Mucosa of stomach (tissue), 1 donor: Measurements from ENCODE around the gene SAMD4B.

Experiments used
- H3K27me3 ChIP-seq: one replicate; pipeline ENCODE4 v1.7.0; 2013; ENCODE audit warnings: mild to moderate bottlenecking, low read length; ENCODE audit not compliant: control insufficient read depth, insufficient read depth
- H3K36me3 ChIP-seq: one replicate; pipeline ENCODE4 v1.7.0; 2013; ENCODE audit warnings: low read length; ENCODE audit not compliant: control insufficient read depth, insufficient read depth
- H3K4me1 ChIP-seq: one replicate; pipeline ENCODE4 v1.7.0; 2013; ENCODE audit warnings: mild to moderate bottlenecking, low read length; ENCODE audit not compliant: control insufficient read depth, insufficient read depth
- H3K4me3 ChIP-seq: one replicate; pipeline ENCODE4 v1.7.0; 2013; ENCODE audit warnings: low read length
- H3K9ac ChIP-seq: one replicate; pipeline ENCODE4 v1.7.0; 2013; ENCODE audit warnings: mild to moderate bottlenecking, low read length, moderate library complexity
- H3K9me3 ChIP-seq: one replicate; pipeline ENCODE4 v1.7.0; 2013; ENCODE audit warnings: mild to moderate bottlenecking, low read length, moderate library complexity; ENCODE audit not compliant: control insufficient read depth
- donor health status: Pancreatic carcinoma.

Gene SAMD4B

GRCh38 chr19:39425744-39426143 is 83.5 kb downstream of the SAMD4B start:
- H3K9me3 ChIP-seq, result no peaks in the 10 kb centered on the region
- H3K4me3 ChIP-seq, result no peak overlapping the region
- H3K9ac ChIP-seq, result no peak overlapping the region
- H3K4me1 ChIP-seq, result peaks cover 10% of the 10 kb centered on the region
- H3K27me3 ChIP-seq, result no peaks in the 10 kb centered on the region
- H3K36me3 ChIP-seq, result no peaks in the 10 kb centered on the region

GRCh38 chr19:39426170-39426569 is 83.9 kb downstream of the SAMD4B start:
- no peaks in the 10 kb centered on the region for H3K9me3 ChIP-seq
- H3K27me3 ChIP-seq, result no peaks in the 10 kb centered on the region
- H3K36me3 ChIP-seq, result no peaks in the 10 kb centered on the region
- H3K9ac ChIP-seq, result no peak overlapping the region
- peaks cover 10% of the 10 kb centered on the region for H3K4me1 ChIP-seq
- no peak overlapping the region for H3K4me3 ChIP-seq

GRCh38 chr19:39427707-39428106 is 85.5 kb downstream of the SAMD4B start:
- Histone ChIP-seq H3K4me1 (peaks cover 10% of the 10 kb centered on the region), H3K9ac (no peak overlapping the region), H3K27me3 (no peaks in the 10 kb centered on the region), H3K4me3 (no peak overlapping the region), H3K36me3 (no peaks in the 10 kb centered on the region), H3K9me3 (no peaks in the 10 kb centered on the region)

- no peaks in the 10 kb centered on the region for H3K9me3 ChIP-seq
- peaks cover under 1% of the 10 kb centered on the region for H3K36me3 ChIP-seq
- H3K27me3 ChIP-seq, result no peaks in the 10 kb centered on the region
- H3K4me1 ChIP-seq, result peaks cover 10% of the 10 kb centered on the region
- no peak overlapping the region for H3K4me3 ChIP-seq
- H3K9ac ChIP-seq, result peak overlapping the region; percentile 17
Measured at GRCh38 chr19:39428283-39429112, 86.3 kb downstream of the SAMD4B start.

- no peaks in the 10 kb centered on the region for H3K27me3 ChIP-seq
- peak overlapping the region; percentile 11 for H3K9ac ChIP-seq
- peaks cover 20% of the 10 kb centered on the region for H3K4me1 ChIP-seq
- H3K9me3 ChIP-seq, result no peaks in the 10 kb centered on the region
- H3K36me3 ChIP-seq, result peaks cover 6% of the 10 kb centered on the region
- no peak overlapping the region for H3K4me3 ChIP-seq
Measured at GRCh38 chr19:39430675-39431593, 88.7 kb downstream of the SAMD4B start.

GRCh38 chr19:39432677-39433025 is 90.4 kb downstream of the SAMD4B start:
- H3K36me3 ChIP-seq, result peaks cover 6% of the 10 kb centered on the region
- H3K4me1 ChIP-seq, result peaks cover 27% of the 10 kb centered on the region
- no peak overlapping the region for H3K9ac ChIP-seq
- H3K9me3 ChIP-seq, result no peaks in the 10 kb centered on the region
- H3K27me3 ChIP-seq, result no peaks in the 10 kb centered on the region
- H3K4me3 ChIP-seq, result no peak overlapping the region

DNA sequence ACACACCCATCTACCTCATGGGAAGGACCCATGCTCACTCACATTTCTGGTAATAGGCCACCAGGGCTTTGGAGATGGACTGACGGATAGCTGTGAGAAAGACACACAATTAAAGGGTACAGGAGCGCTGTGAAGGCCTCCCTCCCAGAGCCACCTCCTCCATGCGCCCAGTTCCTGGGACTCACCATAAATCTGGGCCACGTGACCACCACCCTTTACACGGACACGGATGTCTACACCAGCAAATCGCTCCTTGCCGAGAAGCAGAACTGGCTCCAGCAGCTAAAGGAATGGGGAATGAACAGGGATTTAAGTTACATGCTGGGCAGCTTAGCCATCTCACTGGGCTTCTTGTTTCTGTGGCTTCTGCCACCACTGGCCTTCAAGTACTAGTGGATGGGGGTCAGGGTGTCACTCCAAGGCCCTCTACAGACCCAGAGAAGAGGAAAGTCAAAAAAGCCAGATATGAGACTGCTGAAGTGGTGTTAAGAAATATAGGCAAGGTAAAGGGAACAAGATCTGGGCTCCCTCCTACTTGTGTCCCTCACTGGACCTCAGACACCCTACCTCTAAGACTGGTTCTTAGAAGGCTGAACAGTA is 91.4 kb downstream of the SAMD4B start:
- no peak overlapping the region for H3K4me3 ChIP-seq
- H3K27me3 ChIP-seq, result no peaks in the 10 kb centered on the region
- H3K4me1 ChIP-seq, result peaks cover 24% of the 10 kb centered on the region
- peaks cover 6% of the 10 kb centered on the region for H3K36me3 ChIP-seq
- H3K9ac ChIP-seq, result no peak overlapping the region
- H3K9me3 ChIP-seq, result no peaks in the 10 kb centered on the region

- H3K9me3 ChIP-seq, result no peaks in the 10 kb centered on the region
- H3K4me1 ChIP-seq, result peaks cover 24% of the 10 kb centered on the region
- H3K9ac ChIP-seq, result peak overlapping the region; percentile 94
- H3K27me3 ChIP-seq, result no peaks in the 10 kb centered on the region
- H3K4me3 ChIP-seq, result no peak overlapping the region
- H3K36me3 ChIP-seq, result peaks cover 6% of the 10 kb centered on the region
Measured at GRCh38 chr19:39434123-39435076, 92.2 kb downstream of the SAMD4B start.
